Omental fat pad (tissue), 4 donors: ENCODE data around the gene CTSF. TPM values are rescaled to one million over a fixed set of nuclear protein-coding genes. Genes with fewer than 3 reads are reported as not detected.

Experiments
- ATAC-seq: fragments of 150-250 bp; one replicate; pipeline ENCODE4 v1.9.1; 2016; ENCODE audit warnings: mild to moderate bottlenecking, moderate library complexity; ENCODE audit not compliant: low FRiP score
- DNase-seq: peaks from one replicate; pipeline ENCODE4 v3.0.0-alpha.2; 2019; ENCODE audit warnings: low spot score
- total RNA-seq, 4 donors: library from RNA; depleted of rRNA; stranded (reverse); fragments of >200 nt; gene quantifications; one replicate each; pipeline ENCODE4 v1.1.0, GENCODE V29; 2016
- TF ChIP-seq, protein P1 (sequence below), 3 donors: fragments of 450-650 bp; IDR thresholded peaks; one replicate each; pipeline ENCODE4 v1.5.1; 2016 to 2017; ENCODE audit warnings: antibody characterized with exemption in 3 of 3, mild to moderate bottlenecking in 3 of 3, moderate library complexity in 2 of 3

CTSF gene
- total RNA-seq, 4 donors from 2014 or later, result 82.8 to 110 (median 96.5) TPM

DNA sequence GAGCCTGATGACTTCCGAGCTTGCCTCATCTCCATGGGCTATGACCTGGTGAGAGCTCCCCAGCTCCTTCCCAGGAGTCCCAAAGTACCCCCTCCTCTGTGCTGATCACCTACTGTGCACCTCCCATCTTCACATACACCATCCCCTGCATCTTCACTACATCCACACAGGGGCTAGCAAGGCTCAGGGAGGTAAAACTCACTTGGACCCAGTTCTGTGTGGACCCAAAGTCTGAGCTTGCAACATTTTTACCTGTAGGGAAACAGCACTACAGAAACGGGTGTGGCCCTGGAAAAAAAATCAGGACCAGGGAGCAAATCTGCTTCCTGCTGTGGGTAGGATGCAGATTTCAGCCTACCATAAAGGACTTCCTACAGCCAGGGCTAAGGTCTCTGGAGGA, 6.1 kb downstream of the CTSF start:
- DNase-seq, result no peak
- ATAC-seq, result no peak
- TF ChIP-seq, protein P1, sequence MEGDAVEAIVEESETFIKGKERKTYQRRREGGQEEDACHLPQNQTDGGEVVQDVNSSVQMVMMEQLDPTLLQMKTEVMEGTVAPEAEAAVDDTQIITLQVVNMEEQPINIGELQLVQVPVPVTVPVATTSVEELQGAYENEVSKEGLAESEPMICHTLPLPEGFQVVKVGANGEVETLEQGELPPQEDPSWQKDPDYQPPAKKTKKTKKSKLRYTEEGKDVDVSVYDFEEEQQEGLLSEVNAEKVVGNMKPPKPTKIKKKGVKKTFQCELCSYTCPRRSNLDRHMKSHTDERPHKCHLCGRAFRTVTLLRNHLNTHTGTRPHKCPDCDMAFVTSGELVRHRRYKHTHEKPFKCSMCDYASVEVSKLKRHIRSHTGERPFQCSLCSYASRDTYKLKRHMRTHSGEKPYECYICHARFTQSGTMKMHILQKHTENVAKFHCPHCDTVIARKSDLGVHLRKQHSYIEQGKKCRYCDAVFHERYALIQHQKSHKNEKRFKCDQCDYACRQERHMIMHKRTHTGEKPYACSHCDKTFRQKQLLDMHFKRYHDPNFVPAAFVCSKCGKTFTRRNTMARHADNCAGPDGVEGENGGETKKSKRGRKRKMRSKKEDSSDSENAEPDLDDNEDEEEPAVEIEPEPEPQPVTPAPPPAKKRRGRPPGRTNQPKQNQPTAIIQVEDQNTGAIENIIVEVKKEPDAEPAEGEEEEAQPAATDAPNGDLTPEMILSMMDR (IDR thresholded peaks at IDR 0.05), result no peak

DNA sequence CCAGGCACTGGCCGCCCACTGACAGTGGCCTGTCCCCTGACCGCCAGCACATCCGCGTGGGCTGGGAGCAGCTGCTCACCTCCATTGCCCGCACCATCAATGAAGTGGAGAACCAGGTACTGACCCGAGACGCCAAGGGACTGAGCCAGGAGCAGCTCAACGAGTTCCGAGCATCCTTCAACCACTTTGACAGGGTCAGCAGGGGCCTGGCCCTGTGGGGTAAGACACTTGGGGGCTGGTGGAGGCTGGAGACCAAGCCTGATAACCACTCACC, 6.5 kb downstream of the CTSF start:
- ATAC-seq, result no peak
- TF ChIP-seq, protein P1 (IDR thresholded peaks at IDR 0.05), result no peak
- no peak for DNase-seq

DNA sequence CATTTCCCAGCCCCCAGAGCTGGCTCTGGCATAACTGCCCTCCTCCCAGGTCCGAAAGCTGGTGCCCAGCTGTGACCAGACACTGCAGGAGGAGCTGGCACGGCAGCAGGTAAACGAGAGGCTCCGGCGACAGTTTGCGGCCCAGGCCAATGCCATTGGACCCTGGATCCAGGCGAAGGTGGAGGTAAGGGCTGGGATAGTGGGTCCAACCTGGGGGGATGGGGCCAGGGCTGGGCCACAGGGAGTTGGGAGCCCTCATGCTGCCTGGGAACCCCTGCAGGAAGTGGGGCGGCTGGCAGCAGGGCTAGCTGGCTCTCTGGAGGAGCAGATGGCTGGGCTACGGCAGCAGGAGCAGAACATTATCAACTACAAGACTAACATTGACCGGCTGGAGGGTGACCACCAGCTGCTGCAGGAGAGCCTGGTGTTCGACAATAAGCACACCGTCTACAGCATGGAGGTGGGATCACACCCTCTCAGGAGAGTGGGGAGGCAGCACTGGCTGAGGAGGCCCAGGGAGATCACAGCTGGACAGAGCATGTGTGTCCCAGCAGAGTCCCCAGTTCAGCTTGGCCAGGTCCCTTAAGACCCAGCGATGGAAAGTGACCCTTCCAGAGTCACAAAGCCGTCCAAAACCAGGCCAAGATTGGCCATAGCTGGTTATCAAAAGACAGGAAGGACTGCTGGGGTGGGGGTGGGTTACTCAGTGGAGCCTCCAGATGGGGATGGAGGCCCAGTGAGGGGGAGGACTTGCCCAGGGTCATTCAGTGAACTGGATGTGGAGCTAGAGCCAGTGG, 7.0 kb downstream of the CTSF start:
- DNase-seq, result no peak
- no peak for ATAC-seq
- TF ChIP-seq, protein P1 (IDR thresholded peaks at IDR 0.05), result no peak

DNA sequence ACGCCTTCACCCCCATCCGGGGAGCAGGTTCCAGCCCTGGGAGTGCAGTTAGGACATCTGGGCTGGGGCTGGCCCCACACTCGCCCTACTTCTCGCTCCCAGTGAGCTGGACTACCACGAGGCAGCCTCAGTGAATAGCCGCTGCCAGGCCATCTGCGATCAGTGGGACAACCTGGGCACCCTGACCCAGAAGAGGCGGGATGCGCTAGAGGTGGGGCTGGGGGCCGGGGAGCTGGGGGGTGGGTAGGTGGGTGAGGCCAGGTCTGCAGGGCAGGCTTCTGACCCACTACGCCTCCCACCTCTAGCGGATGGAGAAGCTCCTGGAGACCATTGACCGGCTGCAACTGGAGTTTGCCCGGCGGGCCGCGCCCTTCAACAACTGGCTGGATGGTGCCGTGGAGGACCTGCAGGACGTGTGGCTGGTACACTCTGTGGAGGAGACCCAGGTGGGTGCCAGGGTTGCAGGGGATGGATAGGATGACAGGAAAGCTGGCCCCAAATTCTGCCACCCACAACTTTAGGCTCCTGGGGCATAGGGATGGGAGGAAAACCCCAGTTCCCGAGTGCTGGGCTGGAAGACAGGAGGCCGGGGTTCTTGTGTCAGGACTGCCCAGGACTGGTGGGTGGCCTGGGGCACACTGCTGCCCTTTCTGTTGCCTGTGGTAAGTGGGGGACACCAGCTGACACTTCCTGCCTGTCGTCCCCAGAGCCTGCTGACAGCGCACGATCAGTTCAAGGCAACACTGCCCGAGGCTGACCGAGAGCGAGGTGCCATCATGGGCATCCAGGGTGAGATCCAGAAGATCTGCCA, 8.3 kb downstream of the CTSF start:
- TF ChIP-seq, protein P1 (IDR thresholded peaks at IDR 0.05), result no peak
- ATAC-seq, result no peak
- DNase-seq, result no peak

DNA sequence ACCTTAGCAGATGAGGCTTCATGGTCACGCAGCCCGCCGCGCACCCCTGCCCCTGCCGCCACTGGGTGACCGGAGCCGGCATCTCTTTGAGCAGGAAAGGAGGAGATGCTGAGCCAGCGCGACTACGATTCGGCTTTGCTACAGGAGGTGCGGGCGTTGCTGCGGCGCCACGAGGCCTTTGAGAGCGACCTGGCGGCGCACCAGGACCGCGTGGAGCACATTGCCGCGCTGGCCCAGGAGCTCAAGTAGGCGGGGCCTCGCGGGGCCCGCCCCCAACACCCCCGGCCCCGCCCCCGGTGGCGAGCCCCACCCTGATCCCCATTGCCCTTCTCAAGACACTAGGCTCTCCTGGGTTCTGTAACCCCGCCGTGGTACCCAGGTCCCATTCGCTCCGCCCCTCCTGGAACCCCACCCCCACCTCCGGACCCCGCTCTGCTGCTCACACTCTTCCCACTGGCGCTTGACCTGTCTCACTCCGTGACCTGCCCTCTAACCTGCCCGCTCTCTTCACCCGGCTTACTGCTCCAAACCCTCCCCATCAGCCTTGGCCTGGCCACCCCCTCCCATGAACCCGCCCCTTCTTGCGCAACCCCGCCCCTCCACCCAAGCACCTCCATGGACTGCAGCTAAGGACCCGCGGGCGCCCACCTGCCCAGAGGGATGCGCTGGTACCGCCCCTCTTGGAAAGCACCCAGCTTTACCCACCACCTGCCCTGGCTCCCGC, 9.1 kb downstream of the CTSF start:
- ATAC-seq (no peak), DNase-seq (no peak)
- TF ChIP-seq, protein P1 (IDR thresholded peaks at IDR 0.05), result no peak

DNA sequence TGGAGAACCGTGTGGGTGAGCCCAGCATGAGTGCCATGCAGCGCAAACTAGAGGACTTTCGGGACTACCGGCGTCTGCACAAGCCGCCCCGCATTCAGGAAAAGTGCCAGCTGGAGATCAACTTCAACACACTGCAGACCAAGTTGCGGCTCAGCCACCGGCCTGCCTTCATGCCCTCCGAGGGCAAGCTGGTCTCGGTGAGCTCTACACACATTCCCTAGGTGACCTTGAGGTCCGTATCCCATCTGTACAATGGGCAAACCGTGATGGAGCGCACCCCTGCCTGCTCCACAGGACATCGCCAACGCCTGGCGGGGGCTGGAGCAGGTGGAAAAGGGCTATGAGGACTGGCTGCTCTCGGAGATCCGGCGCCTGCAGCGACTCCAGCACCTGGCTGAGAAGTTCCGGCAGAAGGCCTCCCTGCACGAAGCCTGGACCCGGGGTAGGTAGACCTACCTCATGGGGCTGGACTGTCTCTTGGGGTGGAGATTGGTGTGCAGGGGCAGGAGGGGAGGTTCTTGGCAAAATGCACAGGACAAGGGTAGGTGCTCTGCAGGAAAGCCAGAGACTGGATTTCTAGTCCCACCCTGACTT, 10.6 kb downstream of the CTSF start:
- DNase-seq, result no peak
- no peak for ATAC-seq
- TF ChIP-seq, protein P1 (IDR thresholded peaks at IDR 0.05), result no peak
